Parathyroid adenoma (tissue), 2 donors: ENCODE results near the gene VAT1L.

ENCODE experiments used
- H2AFZ ChIP-seq: fragments of 300-600 bp; sonication (generic); one replicate; pipeline ENCODE4 v1.7.0; 2017; ENCODE audit warnings: antibody characterized with exemption, mild to moderate bottlenecking
- H3K27ac ChIP-seq: fragments of 300-600 bp; sonication (generic); one replicate; pipeline ENCODE4 v1.7.0; 2017
- H3K27me3 ChIP-seq: fragments of 300-600 bp; sonication (generic); one replicate; pipeline ENCODE4 v1.7.0; 2017; ENCODE audit warnings: low read length; ENCODE audit not compliant: control insufficient read depth, insufficient read depth
- H3K36me3 ChIP-seq: fragments of 300-600 bp; sonication (generic); one replicate; pipeline ENCODE4 v1.7.0; 2017; ENCODE audit warnings: low read length; ENCODE audit not compliant: control insufficient read depth, insufficient read depth
- H3K4me1 ChIP-seq: fragments of 300-600 bp; sonication (generic); one replicate; pipeline ENCODE4 v1.7.0; 2017; ENCODE audit warnings: control low read depth
- H3K4me2 ChIP-seq: fragments of 300-600 bp; sonication (generic); one replicate; pipeline ENCODE4 v1.7.0; 2017; ENCODE audit warnings: low read length
- H3K4me3 ChIP-seq: fragments of 300-600 bp; sonication (generic); one replicate; pipeline ENCODE4 v1.7.0; 2017; ENCODE audit warnings: low read depth, low read length
- H3K79me2 ChIP-seq: fragments of 300-600 bp; sonication (generic); one replicate; pipeline ENCODE4 v1.7.0; 2017; ENCODE audit warnings: control low read depth
- H3K9ac ChIP-seq: fragments of 300-600 bp; sonication (generic); one replicate; pipeline ENCODE4 v1.7.0; 2017; ENCODE audit warnings: mild to moderate bottlenecking
- H3K9me3 ChIP-seq: fragments of 300-600 bp; sonication (generic); one replicate; pipeline ENCODE4 v1.7.0; 2017; ENCODE audit warnings: low read length; ENCODE audit not compliant: control insufficient read depth
- TF ChIP-seq, protein P1 (sequence below): fragments of 300-600 bp; sonication (generic); IDR thresholded peaks from one replicate; pipeline ENCODE4 v1.7.0; 2017; ENCODE audit warnings: antibody characterized with exemption, mild to moderate bottlenecking
- donor health status: primary hyperparathyroidism.

Gene VAT1L

GRCh38 chr16:78022347-78023060 is 234.1 kb downstream of the VAT1L start, which contains the start of gene CLEC3A:
Gene CLEC3A (plus strand): TSS chr16:78022548. CDS start chr16:78022627, 79 bp downstream.
- Histone ChIP-seq H3K27me3 (no peaks in the 10 kb centered on the region), H3K4me1 (no peaks in the 10 kb centered on the region), H3K9me3 (no peaks in the 10 kb centered on the region), H3K36me3 (no peaks in the 10 kb centered on the region), H3K4me2 (no peak within 1 kb of the TSS), H3K79me2 (no peaks in the 10 kb centered on the region), H3K27ac (no peak within 1 kb of the TSS), H3K9ac (no peak within 1 kb of the TSS), H2AFZ (no peak within 1 kb of the TSS), H3K4me3 (no peak within 1 kb of the TSS)
- TF ChIP-seq, protein P1, sequence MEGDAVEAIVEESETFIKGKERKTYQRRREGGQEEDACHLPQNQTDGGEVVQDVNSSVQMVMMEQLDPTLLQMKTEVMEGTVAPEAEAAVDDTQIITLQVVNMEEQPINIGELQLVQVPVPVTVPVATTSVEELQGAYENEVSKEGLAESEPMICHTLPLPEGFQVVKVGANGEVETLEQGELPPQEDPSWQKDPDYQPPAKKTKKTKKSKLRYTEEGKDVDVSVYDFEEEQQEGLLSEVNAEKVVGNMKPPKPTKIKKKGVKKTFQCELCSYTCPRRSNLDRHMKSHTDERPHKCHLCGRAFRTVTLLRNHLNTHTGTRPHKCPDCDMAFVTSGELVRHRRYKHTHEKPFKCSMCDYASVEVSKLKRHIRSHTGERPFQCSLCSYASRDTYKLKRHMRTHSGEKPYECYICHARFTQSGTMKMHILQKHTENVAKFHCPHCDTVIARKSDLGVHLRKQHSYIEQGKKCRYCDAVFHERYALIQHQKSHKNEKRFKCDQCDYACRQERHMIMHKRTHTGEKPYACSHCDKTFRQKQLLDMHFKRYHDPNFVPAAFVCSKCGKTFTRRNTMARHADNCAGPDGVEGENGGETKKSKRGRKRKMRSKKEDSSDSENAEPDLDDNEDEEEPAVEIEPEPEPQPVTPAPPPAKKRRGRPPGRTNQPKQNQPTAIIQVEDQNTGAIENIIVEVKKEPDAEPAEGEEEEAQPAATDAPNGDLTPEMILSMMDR = no peak

DNA sequence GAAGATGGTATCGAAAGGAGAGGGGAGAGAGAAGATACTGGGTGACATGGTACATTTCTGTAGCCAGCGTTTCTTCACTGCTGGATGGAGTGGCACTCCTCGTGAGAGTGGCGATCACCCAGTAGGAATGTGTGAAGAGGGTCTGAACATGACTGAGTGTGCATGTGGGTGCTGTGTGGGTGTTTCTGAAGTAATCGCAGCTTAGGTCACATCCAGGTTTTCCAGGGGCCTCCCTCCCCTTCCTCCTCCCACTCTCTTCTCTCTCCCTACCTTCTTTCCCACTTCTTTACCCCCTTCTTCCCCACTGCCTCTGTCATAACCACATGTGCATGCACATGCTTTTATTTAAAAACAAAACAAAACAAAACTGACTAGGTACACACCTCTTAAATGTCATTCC is 235.8 kb downstream of the VAT1L start:
- no peaks in the 10 kb centered on the region for H3K36me3 ChIP-seq
- H3K9me3 ChIP-seq = no peaks in the 10 kb centered on the region
- H3K9ac ChIP-seq = no peak overlapping the region
- no peaks in the 10 kb centered on the region for H3K4me1 ChIP-seq
- H3K4me3 ChIP-seq = no peak overlapping the region
- H3K27me3 ChIP-seq = no peaks in the 10 kb centered on the region
- TF ChIP-seq, protein P1 = no peak
- no peaks in the 10 kb centered on the region for H3K79me2 ChIP-seq
- no peak overlapping the region for H3K27ac ChIP-seq
- H3K4me2 ChIP-seq = no peak overlapping the region
- no peak overlapping the region for H2AFZ ChIP-seq

DNA sequence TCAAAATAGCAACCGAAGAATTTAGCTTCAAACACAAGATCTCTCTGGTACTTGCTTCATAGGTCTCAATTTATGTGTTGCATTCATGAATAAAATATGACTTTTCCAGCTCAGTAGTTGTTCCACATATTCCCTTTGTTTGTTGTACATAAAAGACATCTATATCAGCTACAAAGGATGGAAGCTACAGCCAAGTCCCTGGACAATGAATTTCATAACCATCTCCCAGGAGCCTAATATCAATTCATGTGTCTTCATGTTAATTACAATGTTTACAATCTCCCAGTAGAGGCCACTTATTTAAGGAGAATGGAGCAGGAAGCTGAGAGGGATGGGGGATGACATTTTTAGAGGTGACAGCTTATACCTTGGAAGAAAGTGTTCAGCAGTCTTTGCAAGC is 237.3 kb downstream of the VAT1L start:
- Histone ChIP-seq H3K4me3 (no peak overlapping the region), H2AFZ (no peak overlapping the region), H3K4me1 (no peaks in the 10 kb centered on the region), H3K4me2 (no peak overlapping the region), H3K27me3 (no peaks in the 10 kb centered on the region), H3K9me3 (no peaks in the 10 kb centered on the region), H3K9ac (no peak overlapping the region), H3K36me3 (no peaks in the 10 kb centered on the region), H3K79me2 (no peaks in the 10 kb centered on the region), H3K27ac (no peak overlapping the region)
- TF ChIP-seq, protein P1 = no peak

DNA sequence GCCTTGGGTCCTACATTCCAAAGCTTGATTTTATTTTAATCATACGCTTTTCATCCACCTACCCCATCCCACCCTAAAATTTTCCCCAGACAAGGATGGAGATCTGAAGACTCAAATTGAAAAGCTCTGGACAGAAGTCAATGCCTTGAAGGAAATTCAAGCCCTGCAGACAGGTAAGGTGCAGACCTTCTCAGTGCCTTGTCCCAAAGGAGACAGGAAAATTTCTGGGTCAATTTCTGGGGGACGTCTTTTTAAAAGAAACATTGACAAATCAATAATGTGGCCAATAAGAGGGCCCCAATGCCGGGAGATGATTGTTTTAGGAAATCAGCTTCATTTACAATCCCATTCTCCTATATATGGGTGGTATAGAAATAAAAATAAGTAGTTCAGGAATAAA is 239.7 kb downstream of the VAT1L start:
- H3K9ac ChIP-seq = no peak overlapping the region
- H3K4me1 ChIP-seq = no peaks in the 10 kb centered on the region
- no peak overlapping the region for H3K4me2 ChIP-seq
- no peaks in the 10 kb centered on the region for H3K27me3 ChIP-seq
- H2AFZ ChIP-seq = no peak overlapping the region
- H3K9me3 ChIP-seq = no peaks in the 10 kb centered on the region
- H3K36me3 ChIP-seq = no peaks in the 10 kb centered on the region
- TF ChIP-seq, protein P1 = no peak
- H3K79me2 ChIP-seq = no peaks in the 10 kb centered on the region
- no peak overlapping the region for H3K27ac ChIP-seq
- no peak overlapping the region for H3K4me3 ChIP-seq
